DLD1 (cell line): ENCODE measurements around the gene SPATA32.

Source experiments
- in situ Hi-C: cut with HindIII; loops from 2 replicates; pipeline ENCODE4 v1.10.0; 2017; ENCODE audit warnings: low sequenced_read_pairs

The SPATA32 gene

DNA sequence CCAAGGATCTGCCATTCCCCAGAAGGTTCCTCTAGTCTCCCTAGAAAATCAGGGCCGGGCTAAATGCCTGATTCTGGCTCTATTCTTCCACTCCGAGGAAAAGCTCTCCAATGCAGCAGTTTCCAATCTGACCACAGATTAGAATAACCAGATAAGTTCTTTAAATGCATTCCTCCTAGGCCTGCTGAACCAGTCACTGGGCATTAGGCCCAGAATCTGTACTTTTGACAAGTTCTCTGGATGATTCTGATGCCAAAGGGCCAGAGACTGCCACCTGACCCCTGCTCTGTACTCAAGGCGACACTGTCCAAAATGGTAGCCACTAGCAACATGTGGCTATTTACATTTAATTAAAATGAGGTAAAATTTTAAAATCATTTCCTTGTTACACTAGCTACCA lies 32.6 kb upstream of the SPATA32 start:
- in situ Hi-C loops = no loop called here

DNA sequence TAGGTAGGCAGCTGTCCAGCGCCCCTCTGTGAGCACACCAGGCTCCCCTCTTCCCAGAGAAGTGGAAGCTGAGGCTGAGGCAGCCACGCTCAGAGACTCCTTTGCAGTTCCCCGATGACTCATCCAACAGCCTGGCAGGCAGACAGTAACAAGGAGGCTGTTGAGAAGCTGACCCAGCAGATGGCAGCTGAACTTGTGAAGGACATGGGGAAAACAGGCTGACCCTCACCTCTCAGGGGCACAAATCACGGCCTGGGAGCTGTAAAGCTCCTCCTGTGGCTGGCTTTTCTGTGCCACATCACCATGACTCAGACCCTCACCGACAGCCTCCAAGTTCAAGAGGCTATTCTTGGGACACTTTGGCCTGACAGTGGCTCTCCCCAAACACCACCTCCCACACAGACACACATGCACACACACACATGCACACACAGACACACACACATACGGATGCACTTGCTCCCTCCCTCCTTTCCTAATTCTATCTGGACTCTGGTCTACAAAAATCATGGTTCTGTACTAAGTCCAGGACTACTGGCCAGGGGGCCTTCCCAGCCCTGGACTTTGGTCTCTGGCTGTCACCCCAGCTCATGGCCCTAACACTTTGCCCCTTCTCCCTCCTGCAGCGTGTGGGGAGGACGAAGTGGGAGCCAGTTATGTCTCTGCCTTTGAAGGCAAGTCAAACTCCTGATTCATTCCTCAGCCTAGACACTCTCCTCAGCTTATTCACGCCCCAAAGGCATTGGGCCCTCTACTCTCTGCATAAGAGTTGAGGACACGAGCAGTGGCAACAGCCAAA lies 31.7 kb upstream of the SPATA32 start:
- in situ Hi-C loops = no loop called here

DNA sequence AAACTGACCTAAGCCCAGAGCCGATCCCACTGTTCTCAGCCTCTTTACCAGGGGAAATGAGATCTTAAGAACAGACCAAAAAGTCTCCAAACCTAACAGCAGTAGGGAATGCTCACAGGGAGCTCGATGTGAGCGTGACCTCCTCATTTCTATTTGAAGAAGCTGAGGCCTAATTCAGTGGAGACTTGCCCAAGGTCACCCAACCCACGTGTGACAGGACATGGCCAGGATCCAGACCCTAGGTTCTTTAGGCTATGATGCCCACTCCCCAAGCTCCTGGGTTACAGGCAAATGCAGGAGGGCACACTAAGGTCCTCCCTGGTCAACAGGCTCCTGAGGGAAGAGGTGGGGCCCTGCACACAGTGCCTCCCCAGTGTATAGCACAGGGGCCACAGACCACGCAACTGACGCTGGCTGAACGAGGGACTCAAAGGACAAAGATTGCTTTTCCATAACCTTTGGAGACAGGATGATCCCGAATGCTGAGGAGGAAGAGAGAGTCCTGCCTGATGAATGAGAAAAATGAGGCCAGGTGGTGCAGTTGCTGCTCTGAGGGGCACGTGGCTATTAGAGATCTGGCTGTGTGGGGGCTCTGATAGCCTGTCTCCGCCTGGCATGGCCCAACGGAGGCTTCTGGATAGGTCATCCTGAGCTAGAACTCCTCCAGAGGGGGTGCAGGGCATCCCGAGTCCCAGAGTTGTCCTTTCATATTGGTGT lies 31.0 kb upstream of the SPATA32 start:
- in situ Hi-C loops = no loop called here

DNA sequence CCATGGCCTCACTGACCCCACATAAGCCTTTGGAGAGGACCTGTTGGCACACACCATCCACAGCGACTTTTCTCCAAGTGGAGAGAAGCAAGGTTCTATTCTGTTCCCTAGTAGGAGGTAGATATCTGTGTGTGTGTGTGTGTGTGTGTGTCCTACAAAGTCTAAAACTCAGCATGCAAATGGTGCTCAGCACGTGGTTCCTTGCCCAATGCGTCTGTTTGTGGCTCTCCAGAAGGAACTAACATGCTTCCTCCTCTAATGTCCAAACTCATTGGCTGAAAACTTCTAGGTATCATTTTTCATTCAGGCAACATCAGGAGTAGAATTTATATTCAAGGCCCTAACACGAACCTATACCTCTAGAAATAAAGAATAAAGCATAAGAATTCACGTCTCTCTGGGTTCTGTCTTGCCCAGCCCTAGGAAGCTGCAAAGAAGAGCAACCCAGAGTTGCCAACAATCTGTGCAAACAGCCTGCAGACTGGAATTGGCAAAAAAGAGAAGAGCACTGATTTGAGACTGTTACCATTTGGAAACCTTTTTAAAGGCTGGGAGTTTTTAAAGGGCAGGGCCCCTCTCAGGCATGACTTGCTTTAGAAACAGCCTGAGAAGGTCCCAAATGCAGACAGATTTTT lies 29.4 kb upstream of the SPATA32 start:
- in situ Hi-C loops = no loop called here

DNA sequence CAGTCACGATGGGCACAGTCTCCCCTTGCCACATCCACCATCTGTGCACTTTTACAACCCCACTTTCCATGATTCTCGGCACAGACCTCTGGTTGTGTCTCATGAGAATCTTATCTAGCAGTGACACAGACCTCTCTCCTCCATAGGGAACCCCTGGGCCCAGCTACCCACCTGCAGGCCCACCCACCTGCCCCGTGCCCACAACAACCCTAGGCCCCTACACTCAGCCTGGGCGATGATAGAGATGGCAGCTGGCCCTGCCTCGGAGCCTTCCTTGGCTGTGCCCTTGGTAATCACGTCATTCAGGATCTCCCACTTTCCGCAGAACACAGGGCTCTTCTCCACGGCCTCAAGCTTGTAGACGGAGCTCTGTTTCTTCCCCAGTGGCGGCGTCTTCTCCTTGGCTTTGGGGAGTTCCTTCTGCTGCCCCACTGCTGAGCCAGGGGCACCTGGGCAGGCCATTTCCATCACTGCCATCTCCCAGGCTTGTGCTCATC lies 28.4 kb upstream of the SPATA32 start:
- in situ Hi-C loops = no loop called here

DNA sequence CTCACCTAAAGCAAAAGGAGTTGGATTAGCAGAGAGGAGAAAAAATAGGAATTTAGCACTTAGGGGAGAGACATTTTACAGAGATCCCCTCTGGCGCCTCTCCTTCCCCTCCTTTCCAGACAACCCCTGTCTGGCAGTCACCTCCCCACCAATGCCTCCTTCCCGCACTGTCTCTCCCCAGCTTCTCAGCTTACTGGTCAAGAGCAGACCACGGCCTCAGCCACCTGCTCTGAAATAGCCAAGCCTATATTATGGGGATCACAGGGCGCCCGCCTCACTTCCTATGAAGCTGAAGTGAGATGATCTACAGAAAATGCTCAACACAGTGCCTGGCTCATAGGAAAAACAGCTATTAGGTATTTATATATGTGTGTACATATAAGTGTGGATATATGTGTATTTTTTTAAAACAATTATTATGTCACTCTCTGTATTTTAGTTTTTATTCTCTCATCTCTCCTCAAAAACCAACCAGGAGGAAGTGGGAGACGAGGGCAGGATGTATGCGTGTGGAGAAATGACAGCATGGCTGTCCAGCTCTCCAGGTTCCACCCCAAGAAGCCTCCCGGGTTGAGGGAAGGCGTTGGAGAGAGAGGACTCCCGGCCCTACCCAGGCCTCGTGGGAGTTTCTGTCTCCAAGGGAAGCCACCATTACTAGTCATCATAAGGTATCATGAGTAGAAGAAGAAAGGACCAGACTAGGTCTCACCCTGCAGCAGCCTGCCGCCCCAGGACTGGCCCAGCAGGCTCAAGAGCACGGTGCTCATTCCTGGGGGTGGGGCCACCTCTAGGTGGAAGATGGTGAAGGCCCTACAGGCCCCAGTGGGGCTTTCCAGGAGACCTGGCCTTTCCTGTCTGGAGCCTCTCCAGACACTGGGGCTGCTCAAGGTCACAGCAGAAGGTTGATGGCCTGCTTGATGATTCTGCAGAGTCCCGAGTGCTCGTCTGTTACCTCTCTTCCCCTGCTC lies 27.7 kb upstream of the SPATA32 start:
- in situ Hi-C loops = no loop called here

DNA sequence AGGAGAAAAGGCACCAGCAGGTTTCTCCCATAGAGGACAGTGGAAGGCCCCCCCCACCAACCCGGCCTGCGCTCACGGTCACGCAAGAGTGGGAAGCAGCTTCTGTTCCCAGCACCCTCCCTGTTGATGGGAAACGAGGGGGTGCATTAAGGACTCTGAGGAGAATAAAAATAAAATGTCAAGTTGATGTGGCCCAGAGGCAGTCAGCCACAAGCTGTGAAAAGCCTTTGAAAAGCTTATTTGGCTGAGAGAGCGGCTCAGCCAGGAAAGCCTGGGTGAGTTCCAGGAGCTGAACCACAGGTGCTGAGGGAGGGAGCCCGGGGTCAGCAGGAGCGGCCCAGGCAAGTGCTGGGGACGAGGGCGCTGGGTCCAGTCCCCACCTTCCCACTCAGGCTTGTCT lies 26.9 kb upstream of the SPATA32 start:
- in situ Hi-C loops = no loop called here

DNA sequence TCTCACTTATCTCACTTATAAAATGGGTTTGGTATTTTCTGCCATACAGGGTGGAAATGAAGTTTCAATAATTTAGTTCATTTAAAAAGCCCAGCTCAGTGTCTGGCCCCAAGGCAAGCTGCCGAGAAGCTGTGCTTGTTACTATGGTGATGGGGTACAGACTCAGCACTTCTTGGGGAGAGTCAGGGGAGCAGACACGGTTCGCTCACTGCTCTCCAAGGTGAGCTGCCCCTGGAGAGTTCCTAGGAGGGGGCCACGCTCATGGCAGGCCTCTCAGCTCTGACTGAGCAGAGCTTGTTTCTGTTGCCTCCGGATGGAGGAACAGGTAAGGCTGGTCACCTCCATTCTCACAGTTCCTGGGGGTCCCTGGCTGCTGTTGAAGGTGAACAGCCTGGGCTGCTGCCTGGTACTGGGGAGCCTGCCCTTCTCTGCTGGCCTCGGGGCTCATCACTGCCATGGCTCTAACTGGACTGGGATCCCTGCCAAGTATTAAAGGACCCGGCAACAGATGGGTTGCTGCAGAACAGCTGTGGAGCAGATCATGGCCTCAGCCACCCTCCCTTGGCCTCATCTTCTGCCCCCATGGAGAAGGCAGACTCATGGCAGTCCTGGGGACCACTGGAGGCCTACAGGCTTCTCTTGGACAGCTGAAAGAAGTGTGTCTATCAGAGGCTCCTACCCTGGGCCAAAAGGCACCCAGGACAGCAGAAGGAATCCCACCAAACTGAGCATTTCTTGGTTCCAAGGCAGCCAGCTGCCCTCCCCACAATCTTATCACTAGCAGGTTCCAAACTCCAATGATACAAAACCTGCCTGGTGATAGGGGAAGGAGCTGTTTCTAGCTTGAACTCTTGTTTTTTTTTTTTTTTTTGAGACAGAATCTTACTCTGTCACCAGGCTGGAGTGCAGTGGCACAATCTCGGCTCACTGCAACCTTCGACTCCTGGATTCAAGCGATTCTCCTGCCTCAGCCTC lies 25.9 kb upstream of the SPATA32 start:
- in situ Hi-C loops = no loop called here

DNA sequence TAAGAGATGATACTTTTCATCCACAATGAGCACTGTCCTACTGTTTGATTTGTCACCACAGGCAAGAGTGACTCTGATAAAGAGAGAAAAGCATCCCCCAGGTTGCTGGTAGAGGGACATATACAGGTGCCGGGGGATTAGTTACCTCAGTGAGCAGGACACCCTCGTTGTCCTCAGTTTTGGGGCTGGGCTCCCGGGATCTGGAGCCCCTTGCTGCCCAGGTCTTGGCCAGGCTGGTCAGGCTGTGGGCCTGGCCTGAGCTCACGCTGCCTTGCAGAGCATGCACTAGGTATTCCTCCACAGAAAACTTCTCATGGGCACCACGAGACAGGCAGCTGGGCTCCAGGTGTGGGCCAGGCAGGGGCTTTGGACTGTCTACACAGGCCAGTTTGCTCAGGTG lies 24.4 kb upstream of the SPATA32 start:
- in situ Hi-C loops = no loop called here

DNA sequence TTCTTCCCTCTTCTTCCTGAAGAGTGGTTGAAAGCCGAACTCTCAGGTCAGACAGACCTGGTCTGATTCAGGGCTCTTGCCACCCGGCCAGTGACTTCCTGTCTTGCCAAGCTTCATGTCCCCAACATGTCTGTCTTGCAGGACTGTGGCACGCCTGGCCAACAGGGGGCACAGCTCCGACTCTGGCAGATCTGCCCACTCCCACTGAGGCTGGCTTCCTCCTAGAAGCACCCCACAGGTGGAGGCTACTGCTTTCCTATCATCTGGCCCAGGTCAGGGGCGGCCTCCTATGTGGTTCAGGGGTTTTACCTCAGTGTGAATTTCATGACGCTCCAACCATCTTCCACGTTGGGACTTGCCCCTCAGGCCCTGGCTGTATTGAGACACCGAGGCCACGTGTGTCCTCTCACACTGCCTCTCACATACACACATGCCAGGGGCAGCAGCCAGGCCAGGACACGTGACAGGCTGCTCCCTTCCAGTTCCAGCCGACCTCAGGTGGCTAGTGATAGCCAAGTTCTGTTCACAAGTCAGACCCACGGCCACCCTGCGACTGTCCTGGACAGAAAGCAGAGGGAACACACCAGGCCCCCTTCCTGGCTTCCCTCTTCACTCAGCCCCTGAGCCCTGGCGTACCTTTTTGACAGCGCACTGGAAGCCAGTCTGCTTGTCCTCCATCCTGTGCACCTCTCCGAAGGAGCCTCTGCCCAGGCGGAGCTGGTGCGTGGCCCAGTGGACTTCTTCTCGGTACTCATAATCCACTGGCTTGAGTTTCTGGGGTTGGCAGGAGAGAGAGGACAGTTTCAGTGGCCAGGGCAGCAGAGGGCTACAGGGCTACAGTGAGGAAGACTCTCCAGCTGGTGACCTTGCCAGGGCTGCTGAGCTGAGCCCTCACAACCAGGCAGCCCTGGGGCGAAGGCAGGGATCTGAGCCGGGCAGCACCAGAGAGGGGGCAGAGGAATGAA lies 22.6 kb upstream of the SPATA32 start:
- in situ Hi-C loops = no loop called here

DNA sequence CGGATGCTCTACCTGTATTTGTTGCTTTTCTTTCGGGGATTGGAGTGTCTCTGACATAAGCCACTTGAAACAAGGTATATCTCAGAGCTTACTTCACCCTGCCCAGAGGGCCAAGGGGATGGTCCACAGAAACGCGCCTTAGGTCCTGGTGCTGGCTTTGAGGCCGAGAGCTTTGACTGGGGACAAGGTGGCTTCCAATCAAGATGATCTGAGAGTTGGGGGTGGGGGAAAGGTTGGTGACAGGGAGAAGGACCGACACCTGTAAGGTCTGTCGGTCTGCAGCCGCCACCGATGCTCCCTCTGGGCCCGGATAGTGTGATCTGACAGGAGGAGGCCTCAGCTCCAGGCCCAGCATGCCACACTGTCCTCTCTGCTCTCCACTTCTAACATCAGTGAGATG lies 21.8 kb upstream of the SPATA32 start:
- in situ Hi-C loops = no loop called here

DNA sequence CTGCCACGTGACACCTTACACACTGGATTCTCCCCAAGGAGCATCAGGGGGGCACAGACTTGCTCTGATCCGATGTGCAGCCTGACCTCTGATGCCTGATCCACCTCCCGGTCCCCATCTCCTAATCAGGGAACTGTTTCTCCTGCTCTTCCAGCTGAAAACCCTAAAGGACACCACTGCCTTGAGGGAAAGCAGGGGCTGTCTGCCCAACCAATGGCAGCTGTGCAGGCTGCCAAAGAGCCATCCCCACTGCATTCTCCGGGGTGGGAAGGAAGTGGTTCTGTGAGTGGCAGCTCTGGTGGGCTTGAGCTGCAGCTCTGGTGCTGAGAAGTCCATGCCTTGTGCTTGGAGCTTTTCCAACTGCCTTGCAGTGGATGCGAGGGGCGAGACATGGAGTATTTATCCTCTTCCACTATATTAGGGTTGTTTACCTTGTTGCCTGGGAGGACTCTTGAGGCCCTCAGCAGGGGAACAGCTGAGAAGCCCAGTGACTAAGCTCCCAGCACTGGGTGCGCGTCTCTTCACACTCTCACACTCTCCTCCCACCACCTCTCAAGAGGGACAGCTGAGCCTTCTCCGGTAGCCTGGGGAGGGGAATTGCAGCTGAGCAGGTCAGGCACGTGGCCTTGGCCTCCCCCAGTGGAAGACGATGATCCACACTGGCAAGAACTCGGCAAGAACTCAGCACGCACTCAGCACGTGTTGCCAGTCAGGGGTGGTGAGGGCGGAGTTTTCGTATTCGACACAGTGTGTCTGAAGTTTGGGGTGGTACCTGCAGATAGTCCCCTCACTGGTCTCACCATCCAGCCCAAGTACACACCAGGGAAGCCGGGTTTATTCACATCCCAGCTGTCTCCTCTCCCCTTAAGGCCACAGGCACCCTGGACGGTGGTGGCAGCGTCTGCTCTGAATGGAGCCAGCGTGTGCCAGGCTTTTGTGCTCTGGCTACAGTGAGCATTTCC lies 21.1 kb upstream of the SPATA32 start:
- in situ Hi-C loops = no loop called here

DNA sequence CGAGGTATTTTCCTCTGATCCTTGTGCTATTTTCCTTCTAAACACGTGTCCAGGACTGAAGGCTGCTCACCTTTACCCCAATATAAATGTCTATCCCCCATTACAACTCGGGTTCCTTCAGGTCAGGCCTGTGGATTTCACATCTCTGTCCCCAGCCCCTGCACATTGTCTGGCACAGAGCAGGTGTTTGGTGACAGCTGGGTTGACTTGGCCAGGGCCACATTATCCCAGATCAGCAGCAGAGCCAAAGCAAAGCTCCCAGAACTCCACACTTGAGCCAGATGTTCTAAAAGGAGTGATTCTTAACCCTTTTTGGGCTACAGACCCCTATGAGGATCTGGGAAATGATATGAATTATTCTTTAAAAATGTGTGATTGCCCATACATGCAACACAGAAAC lies 18.0 kb upstream of the SPATA32 start:
- in situ Hi-C loops = no loop called here

DNA sequence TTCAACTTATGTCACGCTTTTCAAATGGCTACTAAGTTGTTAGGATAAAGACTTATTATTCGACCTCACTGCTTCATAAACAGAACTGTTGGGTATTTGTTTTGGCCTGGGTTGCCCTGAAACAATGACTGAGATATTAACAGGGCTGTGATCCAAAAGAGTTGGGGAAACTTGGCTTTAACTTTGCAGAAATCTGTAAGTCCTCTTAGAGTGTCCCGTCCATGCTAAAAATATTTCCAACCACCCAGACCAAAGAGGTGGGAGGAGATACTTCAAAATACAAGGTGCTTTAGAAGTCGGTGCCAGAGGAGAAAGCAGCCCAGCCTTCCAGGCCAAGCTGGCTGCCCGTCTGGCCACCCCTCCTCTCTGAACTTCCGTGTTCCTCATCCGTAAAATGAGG lies 16.1 kb upstream of the SPATA32 start:
- in situ Hi-C loops = no loop called here

DNA sequence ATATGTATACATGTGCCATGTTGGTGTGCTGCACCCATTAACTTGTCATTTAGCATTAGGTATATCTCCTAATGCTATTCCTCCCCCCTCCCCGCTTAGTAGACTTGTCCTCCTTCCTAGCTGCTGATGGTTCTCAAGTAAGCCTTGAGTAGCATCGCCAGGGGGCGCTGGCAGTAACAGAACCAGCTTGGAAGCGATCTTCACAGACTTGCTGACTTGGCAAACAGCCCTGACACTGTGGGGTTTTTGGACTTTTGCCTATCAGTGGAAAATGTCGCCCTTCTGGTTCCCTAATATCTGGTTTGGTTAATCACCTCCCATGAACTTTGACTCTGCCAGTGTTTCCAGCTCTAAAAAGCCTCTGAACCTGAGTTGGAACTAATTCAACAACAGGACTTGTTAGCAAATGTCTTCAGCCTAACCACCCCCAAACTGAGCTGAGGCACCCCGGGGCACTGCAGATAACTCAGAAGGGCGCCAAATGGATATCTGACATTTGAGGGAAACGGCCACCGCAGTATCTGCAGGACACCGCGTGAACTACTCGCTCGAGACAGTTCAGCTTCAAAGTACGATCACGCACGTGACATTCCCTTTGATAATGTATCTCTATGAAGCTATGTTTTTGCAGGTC lies 15.4 kb upstream of the SPATA32 start:
- in situ Hi-C loops = no loop called here

DNA sequence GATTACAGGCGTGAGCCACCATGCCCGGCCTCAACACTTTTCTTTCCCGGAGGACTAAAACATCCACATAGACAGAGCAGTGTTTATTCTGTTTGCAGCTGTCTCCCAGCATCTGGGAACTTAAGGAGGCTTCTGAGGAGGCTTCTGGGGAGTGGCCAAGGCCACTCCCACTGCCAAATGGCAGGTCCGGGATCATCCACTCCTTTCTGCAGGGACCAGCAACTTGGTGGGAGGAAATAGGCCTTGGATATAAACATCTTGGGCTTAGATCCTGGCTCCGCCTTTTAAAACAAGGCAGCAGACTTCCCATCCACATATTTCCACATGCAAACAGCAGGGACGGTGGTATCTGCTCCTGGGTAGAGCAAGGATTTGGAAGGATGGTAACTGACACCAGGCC lies 14.1 kb upstream of the SPATA32 start:
- in situ Hi-C loops = no loop called here

DNA sequence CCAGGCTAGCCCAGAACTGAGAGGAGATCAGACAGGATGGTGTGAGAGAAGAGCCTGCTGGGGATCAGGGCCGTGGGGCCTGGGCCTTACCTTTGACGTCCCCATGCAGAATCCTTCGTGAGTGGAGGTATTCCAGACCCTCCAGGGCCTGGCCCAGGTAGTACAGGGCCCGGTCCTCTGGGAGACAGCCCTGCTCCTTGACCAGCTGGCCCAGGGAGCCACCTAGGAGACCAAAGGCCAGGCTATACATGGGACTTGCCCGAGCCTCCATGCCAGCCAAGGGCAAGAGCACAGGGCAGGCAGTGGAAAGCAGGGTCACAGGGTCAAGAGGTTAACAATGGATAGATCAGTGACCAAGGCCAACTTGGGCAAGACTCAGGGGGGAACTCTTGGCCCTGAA lies 12.1 kb upstream of the SPATA32 start:
- in situ Hi-C loops = no loop called here
